Stimulated activated CD8-positive, alpha-beta memory T cell treated with anti-CD3 and anti-CD28 coated beads, Interleukin-7, amount 100 ng/mL, for 48 hours (primary cell): Measurements from ENCODE around the gene WSB2.
"Not testable (repeated sequence)": the region's sequence is repeated elsewhere in the genome, so short reads cannot be mapped to it uniquely, and the experiment has no call there.

Experiments used
- DNase-seq, 2 donors: peaks; one replicate each; pipeline ENCODE4 v3.0.0-alpha.2; 2020; ENCODE audit warnings: low read depth in 1 of 2; ENCODE audit errors: extremely low read depth in 1 of 2

WSB2 gene

GRCh38 chr12:118061011-118061872 is at the start of gene WSB2:
WSB2 (minus strand) TSS chr12:118061179; CDS start chr12:118061048, 131 bp downstream.
- DNase-seq = no peak

GRCh38 chr12:118109088-118109487 is 48.1 kb upstream of the WSB2 start:
- no peak for DNase-seq

GRCh38 chr12:118107694-118108093 is 46.7 kb upstream of the WSB2 start:
- DNase-seq = no peak

DNA sequence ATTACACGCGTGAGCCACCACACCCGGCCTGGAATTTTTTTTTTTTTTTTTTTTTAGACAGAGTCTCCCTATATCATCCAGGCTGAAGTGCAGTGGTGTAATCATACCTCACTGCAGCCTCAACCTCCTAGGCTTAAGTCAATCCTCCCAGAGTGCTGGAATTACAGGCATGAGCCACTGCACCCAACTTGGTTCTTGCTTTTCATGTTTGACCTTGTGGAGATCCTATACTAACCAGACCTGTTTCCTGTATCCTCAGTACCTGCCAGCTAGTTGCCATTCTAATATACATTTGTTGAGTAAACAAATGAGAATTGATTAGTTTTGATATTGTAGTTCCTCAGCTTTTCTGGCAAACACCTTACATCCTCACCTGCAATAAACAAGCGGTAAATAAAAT is 46.0 kb upstream of the WSB2 start:
- DNase-seq = no peak

DNA sequence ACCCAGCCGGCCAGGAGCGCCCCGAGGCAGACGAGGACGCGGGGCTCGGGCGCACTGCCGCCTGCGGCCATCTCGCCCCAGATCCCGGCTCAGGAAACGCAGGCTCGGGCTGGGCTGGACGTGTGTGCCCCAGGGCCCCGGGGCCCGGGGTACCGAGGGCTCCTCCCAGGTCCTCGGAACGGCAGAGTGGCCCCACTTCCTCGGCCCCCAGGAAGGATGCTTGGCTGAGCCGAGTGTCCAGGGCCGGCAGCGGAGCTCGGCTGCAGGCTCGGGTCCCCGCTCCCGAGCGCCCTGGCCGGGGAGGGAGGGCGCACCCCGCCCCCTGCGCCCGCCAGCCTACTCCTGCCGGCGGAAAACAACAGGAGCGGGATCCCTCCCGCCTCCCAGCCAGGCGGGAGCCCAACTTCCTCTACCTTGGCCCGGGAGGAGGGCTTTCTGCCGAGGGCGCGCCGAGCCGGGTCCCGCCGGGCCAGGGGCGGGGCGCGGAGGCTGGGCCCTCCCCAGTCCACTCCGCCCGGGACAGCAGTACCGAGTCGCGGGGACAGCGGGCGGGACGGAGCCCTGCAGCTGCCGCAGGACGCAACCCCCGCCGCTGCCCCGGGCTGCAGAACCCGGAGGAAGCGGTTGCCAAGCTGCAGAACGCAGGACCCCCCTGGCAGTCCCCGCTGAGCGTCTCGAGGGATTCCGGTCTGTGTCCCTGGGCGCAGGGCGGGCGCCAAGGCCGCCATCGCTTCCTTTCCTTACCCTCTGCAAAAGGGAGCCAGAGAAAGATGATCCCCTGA is 42.8 kb upstream of the WSB2 start, which contains the start of gene VSIG10:
Gene VSIG10, minus strand, starts transcription at position 411 of the 782 bp plus-strand sequence. Its CDS starts 340 bp downstream, at position 71.
- peak in 1 of 2 donors; percentile 1 for DNase-seq

DNA sequence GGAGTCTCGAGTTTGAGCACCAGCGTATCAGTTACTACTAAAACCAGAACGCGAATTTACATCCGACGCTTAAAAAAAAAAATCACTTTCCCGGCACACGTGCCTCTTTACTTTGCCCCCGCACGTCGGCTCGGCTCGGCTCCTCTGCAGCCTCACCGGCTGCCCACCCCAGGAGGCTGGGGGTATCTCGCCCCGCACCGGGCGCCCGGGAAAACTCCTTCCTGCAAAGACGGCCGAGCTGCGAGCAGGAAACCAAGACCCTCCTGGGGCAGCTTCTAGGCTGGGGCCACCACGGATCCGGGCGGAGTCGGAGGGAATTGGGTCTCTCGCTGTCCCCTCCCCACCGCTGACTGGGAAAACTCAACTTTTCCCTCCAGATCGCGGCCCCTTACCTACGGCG is 42.2 kb upstream of the WSB2 start:
- no peak for DNase-seq

- no peak for DNase-seq
Observed at GRCh38 chr12:118102609-118103008, 41.6 kb upstream of the WSB2 start.

DNA sequence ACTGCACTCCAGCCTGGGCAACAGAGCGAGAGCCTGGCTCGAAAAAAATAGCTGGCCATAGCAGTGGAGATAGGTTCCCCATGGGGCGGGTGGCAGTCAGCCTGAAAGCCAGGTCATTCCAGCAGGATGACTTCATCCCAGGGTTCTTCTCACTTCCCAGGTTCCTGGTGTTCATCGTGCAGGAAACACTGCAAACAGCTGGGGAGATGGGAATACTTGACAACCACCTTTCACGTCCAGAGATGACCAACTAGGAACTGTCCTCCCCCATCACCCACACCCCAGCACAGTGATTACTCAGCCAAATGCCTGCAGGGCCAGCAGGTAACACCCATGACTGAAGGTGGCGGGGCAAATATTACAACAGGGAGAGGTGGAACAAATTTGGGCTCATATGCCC is 41.1 kb upstream of the WSB2 start:
- DNase-seq = no peak

GRCh38 chr12:118101051-118101450 is 40.1 kb upstream of the WSB2 start:
- no peak for DNase-seq

DNA sequence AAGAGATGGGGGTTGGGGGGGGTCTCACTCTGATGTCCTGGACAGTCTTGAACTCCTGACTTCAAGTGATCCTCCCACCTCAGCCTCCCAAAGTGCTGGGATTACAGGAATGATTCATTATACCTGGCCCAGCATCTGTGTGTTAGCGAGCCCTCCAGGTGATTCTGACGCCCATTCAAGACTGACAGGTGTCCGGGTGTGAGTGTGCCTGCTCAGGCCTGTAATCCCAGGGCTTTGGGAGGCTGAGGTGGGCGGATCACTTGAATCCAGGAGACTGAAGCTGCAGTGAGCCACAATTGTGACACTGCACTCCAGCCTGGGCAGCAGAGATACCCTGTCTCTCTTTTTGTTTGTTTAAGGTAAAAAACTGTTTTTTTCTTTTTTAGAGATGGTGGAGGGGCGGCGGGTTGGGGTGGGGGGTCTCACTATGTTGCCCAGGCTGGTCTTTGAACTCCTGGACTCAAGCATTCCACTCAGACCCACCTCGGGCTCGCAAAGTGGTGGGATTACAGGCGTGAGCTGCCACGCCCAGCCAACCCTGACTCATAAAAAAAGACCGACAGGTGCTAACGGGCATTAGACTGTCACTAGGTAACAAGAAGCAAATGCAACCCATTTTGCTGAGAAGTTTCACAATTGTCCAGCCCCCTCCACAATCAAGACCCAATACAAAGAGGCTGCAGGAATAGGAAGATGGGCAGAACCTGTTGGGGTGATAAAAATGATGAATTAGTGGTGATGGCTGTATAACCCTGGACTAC is 38.1 kb upstream of the WSB2 start:
- DNase-seq = no peak

GRCh38 chr12:118098401-118098800 is 37.4 kb upstream of the WSB2 start:
- DNase-seq = no peak

DNA sequence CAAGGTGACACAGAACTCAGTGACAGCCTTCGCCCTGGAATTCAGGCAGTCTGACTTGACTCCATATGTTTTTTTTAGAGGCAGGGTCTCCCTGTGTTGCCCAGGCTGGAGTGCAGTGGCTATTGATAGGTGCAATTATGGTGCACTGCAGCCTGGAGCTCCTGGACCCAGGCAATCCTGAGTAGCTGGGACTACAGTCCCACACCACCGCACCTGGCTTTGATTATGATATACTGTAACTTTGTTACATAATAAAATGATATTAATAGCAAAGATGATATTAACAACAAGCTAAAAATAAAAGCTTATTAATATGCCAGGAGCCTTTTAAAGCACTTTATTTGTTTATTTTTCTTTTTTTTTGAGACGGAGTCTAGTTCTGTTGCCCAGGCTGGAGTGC is 33.1 kb upstream of the WSB2 start:
- DNase-seq = no peak

GRCh38 chr12:118089782-118090181 is 28.8 kb upstream of the WSB2 start:
- no peak for DNase-seq

- DNase-seq = no peak
Observed at GRCh38 chr12:118082161-118082560, 21.2 kb upstream of the WSB2 start.

DNA sequence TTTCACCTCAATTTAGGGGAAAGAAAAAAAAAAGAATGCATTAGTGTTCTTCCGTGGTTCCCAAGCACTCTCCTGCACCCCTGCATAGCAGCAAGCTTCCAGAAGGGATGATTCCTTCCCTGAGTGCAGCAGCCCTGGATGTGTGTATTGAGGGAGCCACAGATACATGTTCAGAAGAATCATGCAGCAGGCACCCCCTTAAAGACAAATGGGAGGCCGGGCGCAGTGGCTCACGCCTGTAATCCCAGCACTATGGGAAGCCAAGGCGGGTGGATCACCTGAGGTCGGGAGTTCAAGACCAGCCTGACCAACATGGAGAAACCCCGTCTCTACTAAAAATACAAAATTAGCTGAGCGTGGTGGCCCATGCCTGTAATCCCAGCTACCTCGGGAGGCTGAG is 20.5 kb upstream of the WSB2 start:
- DNase-seq = not testable (repeated sequence)

DNA sequence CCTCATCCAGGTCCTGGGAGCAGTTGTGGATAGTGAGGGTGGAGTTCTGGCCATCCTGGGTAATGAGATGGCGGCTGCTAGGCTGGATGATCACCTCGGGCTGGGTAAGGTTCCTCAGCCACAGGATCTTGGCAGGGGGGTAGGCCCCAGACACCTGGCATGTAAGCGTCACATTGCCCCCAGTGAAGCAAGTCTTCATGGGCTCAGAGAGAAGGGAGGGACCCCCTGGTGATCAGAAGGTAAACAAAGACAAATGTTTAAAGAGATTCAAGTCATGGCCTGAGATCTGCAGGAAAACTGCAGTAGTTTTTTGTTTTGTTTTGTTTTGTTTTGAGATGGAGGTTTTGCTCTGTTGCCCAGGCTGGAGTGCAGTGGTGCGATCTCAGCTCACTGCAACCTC is 12.8 kb upstream of the WSB2 start:
- no peak for DNase-seq

- DNase-seq = no peak
Observed at GRCh38 chr12:118070650-118071049, 9.7 kb upstream of the WSB2 start.

DNA sequence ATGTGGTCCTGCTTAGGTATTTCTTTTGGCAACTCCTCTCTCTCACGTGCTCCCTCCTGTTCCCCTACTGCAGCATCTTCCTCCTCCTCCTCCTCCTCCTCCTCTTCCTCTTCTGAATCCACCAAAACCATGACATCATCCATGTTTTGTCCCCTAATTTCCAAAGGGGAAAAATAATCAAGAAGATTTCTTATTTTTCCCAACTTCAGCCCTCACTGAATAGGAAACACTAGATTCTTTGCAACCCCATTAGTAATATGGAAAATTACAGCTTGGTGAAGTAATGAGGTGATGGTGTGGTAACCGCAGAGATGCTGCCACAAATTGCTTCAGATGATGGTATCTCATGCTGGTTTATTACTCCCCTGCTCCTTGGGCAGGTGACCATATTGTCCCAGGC is 7.5 kb upstream of the WSB2 start:
- no peak for DNase-seq

- no peak for DNase-seq
Observed at GRCh38 chr12:118065380-118065779, 4.4 kb upstream of the WSB2 start.

- no peak for DNase-seq
Observed at GRCh38 chr12:118064608-118065007, 3.6 kb upstream of the WSB2 start.
